K562 (cell line): ENCODE data around the gene CUEDC2. TPM values are rescaled to one million over a fixed set of nuclear protein-coding genes. Genes with fewer than 3 reads are reported as not detected.

Experiments
- CBX8 ChIP-seq: fragments of 200-600 bp; sonication (generic); IDR thresholded peaks from 2 replicates; pipeline ENCODE4 v1.6.1; 2012; ENCODE audit warnings: borderline replicate concordance, mixed run types, low read depth, mild to moderate bottlenecking, moderate library complexity, mixed read lengths, low read length, control low read depth, inconsistent platforms; ENCODE audit not compliant: poor library complexity, severe bottlenecking; ENCODE audit errors: extremely low read depth
- ESRRA ChIP-seq: fragments of 450-650 bp; IDR thresholded peaks from 2 replicates; pipeline ENCODE4 v1.6.1; 2014; ENCODE audit warnings: low read depth, mild to moderate bottlenecking, moderate library complexity, borderline replicate concordance
- HMG20B ChIP-seq: fragments of 250-450 bp; sonication (Bioruptor Pico); IDR thresholded peaks from 2 replicates; pipeline ENCODE4 v1.5.0; 2021; ENCODE audit warnings: mild to moderate bottlenecking
- KAT8 ChIP-seq: fragments of 450-650 bp; IDR thresholded peaks from 2 replicates; pipeline ENCODE4 v1.6.1; 2016; ENCODE audit warnings: low read depth, mild to moderate bottlenecking
- MCM3 ChIP-seq: fragments of 450-650 bp; IDR thresholded peaks from 2 replicates; pipeline ENCODE4 v1.6.1; 2016
- MED1 ChIP-seq: sonication (generic); formaldehyde crosslinking; IDR thresholded peaks from 2 replicates; pipeline ENCODE4 v1.8.1; 2023; ENCODE audit warnings: missing genetic modification reagents, borderline replicate concordance
- NCOA6 ChIP-seq: fragments of 450-650 bp; IDR thresholded peaks from 2 replicates; pipeline ENCODE4 v1.6.1; 2017; ENCODE audit warnings: mild to moderate bottlenecking
- NELFE ChIP-seq: IDR thresholded peaks from 2 replicates; pipeline ENCODE4 v1.6.1; 2011; ENCODE audit warnings: mild to moderate bottlenecking; ENCODE audit not compliant: insufficient read depth, insufficient read length
- NFATC3 ChIP-seq: fragments of 450-650 bp; IDR thresholded peaks from 2 replicates; pipeline ENCODE4 v1.6.1; 2017; ENCODE audit warnings: mild to moderate bottlenecking
- PRDM10 ChIP-seq: fragments of 450-650 bp; IDR thresholded peaks from 2 replicates; pipeline ENCODE4 v1.6.1; 2018; ENCODE audit not compliant: partially characterized antibody
- RBM34 ChIP-seq: fragments of 200-400 bp; formaldehyde crosslinking; IDR thresholded peaks from 2 replicates; pipeline ENCODE4 v1.6.1; 2018; ENCODE audit warnings: low read length, borderline replicate concordance; ENCODE audit not compliant: insufficient read depth
- SRSF1 ChIP-seq: fragments of 200-400 bp; formaldehyde crosslinking; IDR thresholded peaks from 2 replicates; pipeline ENCODE4 v1.6.1; 2017; ENCODE audit warnings: mild to moderate bottlenecking, low read depth, low read length, moderate library complexity
- TARDBP ChIP-seq: fragments of 450-650 bp; IDR thresholded peaks from 2 replicates; pipeline ENCODE4 v1.6.1; 2016
- TBL1XR1 ChIP-seq, 2 experiments: IDR thresholded peaks; 2 replicates each; pipeline ENCODE4 v1.6.1; 2012; ENCODE audit warnings: improper control_type of control experiment in 2 of 2, low read length in 2 of 2, mild to moderate bottlenecking in 1 of 2
- TBP ChIP-seq: optimal IDR thresholded peaks from 2 replicates; pipeline ENCODE3; 2011; ENCODE audit warnings: low read depth, low read length, improper control_type of control experiment
- TCFL5 ChIP-seq: fragments of 250-450 bp; sonication (Bioruptor Pico); conservative IDR thresholded peaks from 2 replicates; pipeline ENCODE4 v1.6.1; 2021; ENCODE audit warnings: mild to moderate bottlenecking, moderate library complexity, matching md5 sums
- TOE1 ChIP-seq, 2 experiments: fragments of 450-650 bp in 1 of 2; sonication (generic) in 1 of 2; formaldehyde crosslinking in 1 of 2; IDR thresholded peaks; 2 replicates each; pipeline versions ENCODE4 v1.7.1 to v1.8.0; 2016 to 2022; ENCODE audit warnings: borderline replicate concordance in 2 of 2, mild to moderate bottlenecking in 2 of 2, antibody characterized with exemption in 1 of 2, inconsistent platforms in 1 of 2, low read depth in 1 of 2, missing genetic modification reagents in 1 of 2, moderate library complexity in 1 of 2
- USF1 ChIP-seq: sonication (generic); formaldehyde crosslinking; IDR thresholded peaks from 2 replicates; pipeline ENCODE4 v1.9.0; 2022; ENCODE audit warnings: mild to moderate bottlenecking, missing genetic modification reagents
- ZBTB34 ChIP-seq: fragments of 250-450 bp; sonication (Bioruptor Pico); IDR thresholded peaks from 2 replicates; pipeline ENCODE4 v1.8.0; 2021; ENCODE audit warnings: mild to moderate bottlenecking, moderate library complexity
- ZBTB7A ChIP-seq: IDR thresholded peaks from 2 replicates; pipeline ENCODE4 v1.6.1; 2011; ENCODE audit warnings: low read depth, mild to moderate bottlenecking, low read length, moderate library complexity, borderline replicate concordance; ENCODE audit not compliant: control insufficient read depth
- ZNF408 ChIP-seq: fragments of 250-450 bp; sonication (Bioruptor Pico); IDR thresholded peaks from 2 replicates; pipeline ENCODE4 v1.4.0; 2020; ENCODE audit warnings: low read depth, mild to moderate bottlenecking, moderate library complexity
- ZNF444 ChIP-seq: fragments of 250-450 bp; sonication (Bioruptor Pico); IDR thresholded peaks from 2 replicates; pipeline ENCODE4 v1.4.0; 2020; ENCODE audit warnings: mild to moderate bottlenecking, moderate library complexity
- ZNF584 ChIP-seq: fragments of 200-800 bp; sonication (Bioruptor generic); IDR thresholded peaks from 2 replicates; pipeline ENCODE4 v1.6.1; 2016; ENCODE audit warnings: low read depth, mild to moderate bottlenecking, missing genetic modification characterization, missing compliant biosample characterization
- ZNF778 ChIP-seq: fragments of 450-650 bp; formaldehyde crosslinking; IDR thresholded peaks from 2 replicates; pipeline ENCODE4 v1.4.0; 2020; ENCODE audit warnings: mild to moderate bottlenecking, moderate library complexity
- polyA plus RNA-seq, 8 experiments: library from polyadenylated mRNA; depleted of rRNA in 4 of 8; stranded (reverse) in 5 of 8; unstranded in 3 of 8; fragments of >200 nt; fragmentation: Nextera tagmentation in 2 of 8; fragmentation: Illumina TruSeq in 1 of 8; extraction: Ambion mirVana in 2 of 8; extraction: Trizol in 1 of 8; gene quantifications; 2 replicates each; pipeline versions ENCODE4 v1.2.1 to v1.2.3, GENCODE V29; 2011 to 2014; ENCODE audit warnings: inconsistent platforms in 1 of 8, missing spikeins in 1 of 8
- total RNA-seq, 7 experiments: library from RNA; depleted of rRNA in 6 of 7; stranded (reverse); fragments of >200 nt in 6 of 7; fragmentation: Illumina TruSeq in 2 of 7; extraction: Trizol in 2 of 7; gene quantifications; 2 replicates each; pipeline versions ENCODE4 v1.2.1 to v1.2.3, GENCODE V29; 2011 to 2021; ENCODE audit warnings: low replicate concordance in 1 of 7

CUEDC2 gene
- total and polyA plus RNA-seq, 9 of the 15 experiments (the other 6 are each of a cell fraction or from before 2014, with no cell fraction given) = 8.5 to 48.9 (median 27.4) TPM

- TF ChIP-seq TARDBP (no peak), NCOA6 (no peak), TBP (no peak), MCM3 (no peak), RBM34 (no peak), TBL1XR1 (IDR thresholded peaks at IDR 0.05; ENCODE audit: low read length in 2 of 2) (0 out of 4 replicates have a peak, but pooled peaks of 1 of the 2 experiments have one; percentile 31), NFATC3 (no peak), ZNF778 (CRISPR knock-in tag) (no peak), ZNF584 (CRISPR knock-in tag) (peak; percentile 90), TOE1 (IDR thresholded peaks at IDR 0.05; ENCODE audit: borderline replicate concordance) (peak; percentile 59; the same call in 1 of the 2 replicates), TOE1 (CRISPR knock-in tag; IDR thresholded peaks at IDR 0.05; ENCODE audit: borderline replicate concordance, low read depth) (no peak), ZNF444 (CRISPR knock-in tag) (no peak), HMG20B (CRISPR knock-in tag) (no peak), SRSF1 (no peak), KAT8 (no peak), MED1 (no peak), ZBTB34 (CRISPR knock-in tag) (no peak), NELFE (no peak), ZBTB7A (peak; percentile 40; the same call in 1 of the 2 replicates), CBX8 (no peak), TCFL5 (no peak), USF1 (no peak), ZNF408 (CRISPR knock-in tag) (no peak), ESRRA (no peak; the same call in 1 of the 2 replicates), PRDM10 (peak; percentile 35)
These were observed 23.6 kb upstream of the CUEDC2 start (continued) for GRCh38 chr10:102455893-102456471.
